Testis (tissue), 3 donors: Measurements from ENCODE around the gene ZMIZ2. TPM values are rescaled to one million over a fixed set of nuclear protein-coding genes. Genes with fewer than 3 reads are reported as not detected.

Source experiments
- DNase-seq: peaks from one replicate; pipeline ENCODE4 v3.0.0-alpha.2; 2019
- H3K27ac ChIP-seq, 2 donors: fragments of 200-600 bp; sonication (generic); one replicate each; pipeline ENCODE4 v1.5.1; 2019
- H3K27me3 ChIP-seq: fragments of 200-600 bp; sonication (generic); one replicate; pipeline ENCODE4 v1.5.1; 2019
- H3K36me3 ChIP-seq: fragments of 200-600 bp; sonication (generic); one replicate; pipeline ENCODE4 v1.5.1; 2017; ENCODE audit warnings: low read depth; ENCODE audit errors: missing control alignments
- H3K4me1 ChIP-seq: fragments of 200-600 bp; sonication (generic); one replicate; pipeline ENCODE4 v1.5.1; 2019
- H3K4me3 ChIP-seq, 2 donors: fragments of 200-600 bp; sonication (generic); one replicate each; pipeline ENCODE4 v1.5.1; 2017 to 2019
- H3K9me3 ChIP-seq: fragments of 200-600 bp; sonication (generic); one replicate; pipeline ENCODE4 v1.5.1; 2017
- POLR2A ChIP-seq: fragments of 450-650 bp; IDR thresholded peaks from one replicate; pipeline ENCODE4 v1.6.1; 2017; ENCODE audit warnings: antibody characterized with exemption, mild to moderate bottlenecking, moderate library complexity
- WGBS, 2 donors: methylation state at CpG; one replicate each; pipeline ENCODE4 v1.1.5; 2018; 5-methylcytosine and 5-hydroxymethylcytosine counted together
- intact Hi-C: fragments of 100-400 bp; cut with DNase I; formaldehyde crosslinking; loops from one replicate; pipeline ENCODE4 v1.15.1; 2023; ENCODE audit warnings: low total_unique reads
- polyA plus RNA-seq: library from polyadenylated mRNA; stranded (reverse); fragments of 350-450 nt; fragmentation: Illumina TruSeq; extraction: RNeasy Lipid Tissue Mini Kit (QIAGEN cat#74804); gene quantifications from one replicate; pipeline ENCODE4 v1.2.3, GENCODE V29; 2014; ENCODE audit warnings: low read depth, low replicate concordance; ENCODE audit not compliant: insufficient read depth
- total RNA-seq, 2 donors: library from RNA; depleted of rRNA; stranded (reverse); fragments of >200 nt; gene quantifications; one replicate each; pipeline ENCODE4 v1.2.3, GENCODE V29; 2016
- TF ChIP-seq, protein P1 (sequence below), 3 experiments: fragments of 450-650 bp in 2 of 3; fragments of 200-600 bp in 1 of 3; sonication (generic) in 1 of 3; IDR thresholded peaks; one replicate each; pipeline ENCODE4 v1.5.1; 2016 to 2019; ENCODE audit warnings: antibody characterized with exemption in 3 of 3, mild to moderate bottlenecking in 2 of 3, moderate library complexity in 1 of 3

Gene ZMIZ2
- total and polyA plus RNA-seq, 3 donors from 2014 or later: 47.9 to 86.6 (median 85.9) TPM

DNA sequence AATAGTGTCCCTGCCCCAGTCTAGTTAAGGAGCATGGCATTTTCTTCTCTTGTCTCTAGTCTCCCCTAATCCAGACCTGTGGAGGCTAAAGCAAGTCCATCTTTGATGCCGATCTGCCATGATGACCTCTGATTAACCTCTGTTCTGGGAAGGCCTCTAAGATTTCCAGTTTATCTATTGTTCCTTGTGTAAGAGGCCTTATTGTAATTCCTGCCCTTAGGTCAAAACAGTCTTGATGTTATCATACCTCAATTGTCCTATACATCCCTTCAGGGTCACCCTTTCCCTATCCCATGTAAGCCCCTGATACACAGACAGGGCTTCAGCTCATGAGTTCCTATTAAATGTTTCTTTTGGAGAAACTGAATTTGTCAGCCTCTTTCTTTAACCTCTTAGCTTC lies 4.9 kb upstream of the ZMIZ2 start:
- H3K4me3 ChIP-seq: no peak overlapping the region
- H3K36me3 ChIP-seq: no peaks in the 10 kb centered on the region
- no peaks in the 10 kb centered on the region for H3K27me3 ChIP-seq
- WGBS, 2 donors: 57 to 59% methylated on average over 1 of the region's 1 CpG
- TF ChIP-seq, protein P1, sequence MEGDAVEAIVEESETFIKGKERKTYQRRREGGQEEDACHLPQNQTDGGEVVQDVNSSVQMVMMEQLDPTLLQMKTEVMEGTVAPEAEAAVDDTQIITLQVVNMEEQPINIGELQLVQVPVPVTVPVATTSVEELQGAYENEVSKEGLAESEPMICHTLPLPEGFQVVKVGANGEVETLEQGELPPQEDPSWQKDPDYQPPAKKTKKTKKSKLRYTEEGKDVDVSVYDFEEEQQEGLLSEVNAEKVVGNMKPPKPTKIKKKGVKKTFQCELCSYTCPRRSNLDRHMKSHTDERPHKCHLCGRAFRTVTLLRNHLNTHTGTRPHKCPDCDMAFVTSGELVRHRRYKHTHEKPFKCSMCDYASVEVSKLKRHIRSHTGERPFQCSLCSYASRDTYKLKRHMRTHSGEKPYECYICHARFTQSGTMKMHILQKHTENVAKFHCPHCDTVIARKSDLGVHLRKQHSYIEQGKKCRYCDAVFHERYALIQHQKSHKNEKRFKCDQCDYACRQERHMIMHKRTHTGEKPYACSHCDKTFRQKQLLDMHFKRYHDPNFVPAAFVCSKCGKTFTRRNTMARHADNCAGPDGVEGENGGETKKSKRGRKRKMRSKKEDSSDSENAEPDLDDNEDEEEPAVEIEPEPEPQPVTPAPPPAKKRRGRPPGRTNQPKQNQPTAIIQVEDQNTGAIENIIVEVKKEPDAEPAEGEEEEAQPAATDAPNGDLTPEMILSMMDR (IDR thresholded peaks at IDR 0.05): no peak
- TF ChIP-seq POLR2A: no peak
- intact Hi-C loops: no loop called here
- no peak overlapping the region for H3K27ac ChIP-seq
- H3K9me3 ChIP-seq: no peaks in the 10 kb centered on the region
- no peaks in the 10 kb centered on the region for H3K4me1 ChIP-seq
- no peak for DNase-seq

DNA sequence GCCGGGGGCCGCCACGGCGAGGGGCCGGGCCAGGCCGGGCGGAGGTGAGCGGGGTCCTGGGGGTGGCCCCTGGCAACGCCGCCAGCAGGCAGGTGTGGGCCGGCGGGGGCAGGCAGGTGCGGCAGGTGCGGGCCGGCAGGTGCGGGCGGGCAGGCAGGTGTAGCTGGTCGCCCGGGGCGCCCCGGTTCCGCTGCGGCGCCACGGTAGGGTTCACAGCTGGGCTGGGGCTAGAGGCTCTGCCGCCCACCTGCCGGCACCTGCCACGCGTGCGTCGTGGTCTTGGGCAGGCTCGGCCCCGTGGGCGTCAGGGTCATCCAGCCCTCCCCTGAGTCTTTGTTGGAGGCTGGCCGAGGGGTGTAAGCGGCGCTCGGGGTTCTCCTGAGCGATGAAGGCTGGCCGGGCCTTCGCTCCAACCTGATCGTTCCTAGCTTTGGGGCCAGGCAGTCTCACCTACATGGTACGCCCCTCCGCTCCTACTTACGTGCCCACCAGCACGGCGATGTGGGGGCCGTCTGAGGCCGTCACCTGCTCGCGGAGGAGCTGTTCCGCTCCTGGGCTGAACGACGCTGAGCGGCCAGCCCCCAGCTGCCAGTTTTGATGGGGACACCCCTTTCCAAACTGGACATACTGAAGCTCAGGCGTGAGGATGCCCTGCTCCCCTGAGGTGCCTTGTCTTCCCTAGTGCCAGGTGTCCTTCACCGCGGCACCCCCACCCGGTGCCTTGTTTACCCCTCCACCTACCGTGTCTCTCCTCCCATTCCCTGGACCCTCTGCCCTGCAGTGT lies 493 bp downstream of the ZMIZ2 start:
- Histone ChIP-seq H3K4me1 (peaks cover 21% of the 10 kb centered on the region), H3K9me3 (no peaks in the 10 kb centered on the region), H3K27me3 (no peaks in the 10 kb centered on the region), H3K4me3 (peak overlapping the region; percentile 71 to 79), H3K36me3 (no peaks in the 10 kb centered on the region), H3K27ac (no peak overlapping the region)
- WGBS, 2 donors: 0 to 3% methylated on average over 5 to 26 of the region's 60 CpGs
- intact Hi-C loops: no loop called here
- peak; percentile 26 for DNase-seq
- no peak for TF ChIP-seq POLR2A

DNA sequence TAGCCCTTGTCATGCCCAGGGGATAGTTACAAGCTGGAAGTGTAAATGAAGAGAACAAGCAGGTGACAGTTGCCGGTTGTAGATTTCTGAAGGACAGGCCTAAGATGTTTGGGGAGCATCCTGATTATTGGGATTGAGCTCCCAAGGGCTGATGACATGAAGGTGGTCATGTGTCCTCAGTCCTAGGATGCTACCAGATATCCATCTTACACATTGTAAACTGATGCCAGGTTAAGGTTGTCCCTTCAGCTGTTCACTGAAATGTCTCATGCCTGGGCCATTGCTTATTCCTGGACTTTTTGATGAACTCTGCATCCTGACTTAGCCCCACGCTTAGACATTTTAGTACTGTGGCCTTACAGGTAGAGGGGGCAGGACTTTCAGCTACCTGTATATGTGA lies 1.3 kb downstream of the ZMIZ2 start:
- Histone ChIP-seq H3K27ac (no peak overlapping the region), H3K4me3 (no peak overlapping the region), H3K27me3 (no peaks in the 10 kb centered on the region), H3K4me1 (peaks cover 21% of the 10 kb centered on the region), H3K36me3 (no peaks in the 10 kb centered on the region), H3K9me3 (no peaks in the 10 kb centered on the region)
- 61 to 75% methylated on average over 2 of the region's 2 CpGs for WGBS, 2 donors
- no peak for DNase-seq
- intact Hi-C loops: no loop called here
- TF ChIP-seq, protein P1 (IDR thresholded peaks at IDR 0.05): no peak
- TF ChIP-seq POLR2A: no peak

DNA sequence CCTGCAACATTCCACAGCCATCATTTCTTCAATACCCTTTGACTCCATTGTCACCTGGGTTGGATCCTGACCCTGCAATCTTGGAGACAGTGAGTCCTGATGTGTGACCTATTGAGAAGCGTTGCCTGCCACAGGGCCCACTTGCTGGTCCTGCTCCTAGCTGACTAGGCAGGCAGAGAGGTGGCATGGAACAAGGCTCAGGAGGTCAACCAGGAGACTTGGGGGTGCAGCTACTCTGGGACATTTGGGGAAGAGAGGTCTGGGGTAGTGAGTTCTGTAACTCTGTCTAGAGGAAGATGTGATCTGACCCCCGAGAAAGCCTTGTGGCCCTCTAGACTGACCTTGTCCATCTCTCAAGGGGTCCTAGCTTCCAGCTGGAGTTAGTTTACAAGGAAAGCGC lies 1.8 kb downstream of the ZMIZ2 start:
- H3K36me3 ChIP-seq: no peaks in the 10 kb centered on the region
- H3K9me3 ChIP-seq: no peaks in the 10 kb centered on the region
- TF ChIP-seq POLR2A: no peak
- TF ChIP-seq, protein P1 (IDR thresholded peaks at IDR 0.05): no peak
- H3K27me3 ChIP-seq: no peaks in the 10 kb centered on the region
- H3K4me1 ChIP-seq: peaks cover 25% of the 10 kb centered on the region
- 82 to 88% methylated on average over 3 of the region's 3 CpGs for WGBS, 2 donors
- H3K27ac ChIP-seq: no peak overlapping the region
- no peak for DNase-seq
- no peak overlapping the region for H3K4me3 ChIP-seq
- intact Hi-C loops: no loop called here

DNA sequence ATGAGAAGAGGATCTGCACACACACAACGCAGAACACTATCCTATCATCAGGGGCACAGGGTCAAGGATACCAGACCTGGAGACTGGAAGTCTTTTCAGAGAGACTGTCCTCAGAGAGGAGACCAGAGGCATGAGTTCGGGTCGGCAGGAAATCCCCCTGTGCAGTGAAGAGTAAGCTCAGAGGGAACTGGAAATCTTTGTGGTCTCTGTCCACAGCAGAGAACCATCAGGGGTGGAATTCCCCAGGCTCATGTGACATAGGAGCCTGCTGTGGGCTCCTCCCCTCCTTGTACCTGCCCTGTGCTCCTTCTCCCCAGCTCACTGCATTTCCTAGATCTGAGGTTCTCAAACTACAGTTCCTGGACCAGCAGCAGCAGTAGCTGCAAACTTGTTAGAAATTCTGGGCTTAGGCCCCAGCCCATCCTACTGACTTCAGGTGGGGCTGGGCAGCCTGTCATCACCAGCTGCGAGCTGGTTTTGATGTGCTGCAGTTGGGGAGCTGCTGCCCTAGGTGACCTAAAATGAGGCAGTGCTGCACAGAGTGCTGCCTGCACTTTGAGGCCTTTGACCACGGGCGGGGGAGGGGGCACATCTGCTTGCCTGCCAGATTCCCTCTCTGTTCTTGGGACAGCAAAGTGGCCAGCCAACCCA lies 2.4 kb downstream of the ZMIZ2 start:
- H3K4me3 ChIP-seq: no peak overlapping the region
- peaks cover 31% of the 10 kb centered on the region for H3K4me1 ChIP-seq
- no peak for DNase-seq
- intact Hi-C loops: no loop called here
- no peaks in the 10 kb centered on the region for H3K27me3 ChIP-seq
- H3K9me3 ChIP-seq: no peaks in the 10 kb centered on the region
- no peaks in the 10 kb centered on the region for H3K36me3 ChIP-seq
- no peak overlapping the region for H3K27ac ChIP-seq
- WGBS, 2 donors: 41 to 49% methylated on average over 5 to 6 of the region's 6 CpGs
- TF ChIP-seq, protein P1 (IDR thresholded peaks at IDR 0.05): no peak
- no peak for TF ChIP-seq POLR2A
